ENCODE measurements around the gene ERGIC1.
A peak's percentile ranks its signal among the peaks of the same experiment; 100 is the strongest.

Gene ERGIC1

GRCh38 chr5:172925336-172925948, 91.4 kb downstream of the ERGIC1 start:
- DNase-seq (ENCODE audit: low read depth), result no peak

GRCh38 chr5:172926008-172926523, 92.0 kb downstream of the ERGIC1 start:
- no peak for DNase-seq (ENCODE audit: low read depth)

DNA sequence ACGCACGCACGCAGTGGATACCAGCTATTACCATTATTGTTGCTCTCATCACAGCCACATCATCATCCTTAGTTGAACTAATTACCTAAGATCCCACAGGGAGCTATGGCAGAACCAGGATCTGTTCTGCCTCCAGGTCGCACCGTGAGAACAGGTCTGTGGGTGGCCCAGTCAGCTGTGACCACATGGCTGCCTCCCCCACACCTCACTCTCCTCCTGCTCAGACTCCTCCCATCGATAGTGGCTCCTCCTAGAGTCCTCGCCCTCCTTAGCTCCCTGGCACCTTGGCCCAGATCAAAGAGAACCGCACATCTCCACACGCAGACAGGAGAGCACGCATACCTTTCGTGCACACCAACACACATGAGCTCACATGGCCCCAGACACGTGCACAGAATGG, 92.7 kb downstream of the ERGIC1 start:
- no peak for DNase-seq (ENCODE audit: low read depth)

GRCh38 chr5:172929371-172929838, 95.4 kb downstream of the ERGIC1 start:
- DNase-seq (ENCODE audit: low read depth), result no peak

DNA sequence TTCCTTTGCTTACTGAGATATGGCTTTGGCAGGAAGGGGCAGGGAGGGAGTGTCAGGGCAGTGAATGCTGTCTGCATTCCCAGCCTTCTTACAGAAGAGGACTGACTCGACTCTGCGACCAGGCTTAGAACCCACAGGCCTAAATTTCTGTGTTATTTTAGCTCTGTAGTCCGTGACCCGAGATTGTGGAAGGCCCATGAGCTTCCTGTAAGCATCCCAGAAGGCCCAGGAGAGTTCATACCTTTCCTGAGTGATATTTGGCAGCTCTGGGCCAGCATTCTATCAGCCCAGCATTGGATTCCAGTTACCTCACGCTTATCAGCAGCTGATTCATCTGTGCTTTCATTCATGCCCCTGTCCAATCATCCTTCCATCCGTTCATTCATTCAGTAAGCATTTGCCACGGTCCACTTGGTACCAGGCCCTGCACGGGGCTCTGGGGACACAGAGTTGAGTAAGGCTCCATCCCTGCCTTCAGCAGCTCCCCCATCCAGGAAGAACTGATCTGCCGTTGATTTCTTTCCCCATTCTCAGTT, 97.0 kb downstream of the ERGIC1 start:
- no peak for DNase-seq (ENCODE audit: low read depth)

DNA sequence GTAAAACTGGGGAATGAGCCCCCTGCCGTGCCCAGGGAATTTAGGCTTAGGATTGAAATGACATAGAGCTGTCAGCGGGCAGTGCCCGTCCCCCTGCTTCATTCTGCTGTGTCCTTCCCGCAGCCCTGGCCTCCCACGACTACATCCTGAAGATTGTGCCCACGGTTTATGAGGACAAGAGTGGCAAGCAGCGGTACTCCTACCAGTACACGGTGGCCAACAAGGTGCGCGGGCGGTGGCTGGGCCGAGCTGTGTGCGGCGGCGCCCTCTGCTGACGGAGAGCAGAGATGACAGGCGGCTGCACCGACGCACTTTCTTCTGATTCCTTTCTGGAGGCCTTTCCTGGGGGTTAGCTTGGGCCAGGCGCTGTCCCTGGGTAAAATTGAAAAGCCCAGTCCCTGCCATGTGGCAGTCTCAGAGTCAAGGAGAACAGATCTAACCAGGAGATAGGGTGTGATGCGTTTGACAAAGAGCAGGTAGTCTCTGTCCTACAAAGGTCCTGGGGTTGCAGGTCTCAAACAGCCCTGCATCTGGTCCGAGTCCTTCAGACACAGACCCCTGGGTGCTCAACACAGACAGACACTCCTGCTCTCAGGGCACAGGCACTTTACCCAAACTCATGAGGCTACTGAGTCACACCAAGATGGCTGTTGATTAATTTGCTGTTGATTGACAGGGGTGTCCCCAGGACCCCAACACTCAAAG, 98.4 kb downstream of the ERGIC1 start:
- peak; percentile 58 for DNase-seq (ENCODE audit: low read depth)

DNA sequence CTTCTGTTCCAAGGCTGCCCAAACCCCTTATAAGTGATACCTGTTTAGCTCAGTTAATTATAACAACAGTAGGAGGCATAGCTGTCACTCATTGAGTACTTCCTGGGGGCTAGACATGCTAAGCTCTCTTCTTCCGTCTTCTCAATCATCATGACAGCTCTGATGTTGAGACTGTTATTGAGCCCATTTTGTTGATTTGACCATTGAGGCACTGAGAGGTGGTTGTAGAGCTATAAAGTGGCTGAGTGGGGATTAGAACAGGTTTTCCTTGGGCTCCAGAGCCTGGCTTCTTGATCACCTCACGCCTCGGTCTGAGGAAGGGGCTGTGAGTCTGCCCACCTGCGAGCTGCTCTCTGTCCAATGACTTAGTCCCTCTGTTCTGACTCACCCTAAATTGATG, 99.2 kb downstream of the ERGIC1 start:
- DNase-seq (ENCODE audit: low read depth), result no peak

DNA sequence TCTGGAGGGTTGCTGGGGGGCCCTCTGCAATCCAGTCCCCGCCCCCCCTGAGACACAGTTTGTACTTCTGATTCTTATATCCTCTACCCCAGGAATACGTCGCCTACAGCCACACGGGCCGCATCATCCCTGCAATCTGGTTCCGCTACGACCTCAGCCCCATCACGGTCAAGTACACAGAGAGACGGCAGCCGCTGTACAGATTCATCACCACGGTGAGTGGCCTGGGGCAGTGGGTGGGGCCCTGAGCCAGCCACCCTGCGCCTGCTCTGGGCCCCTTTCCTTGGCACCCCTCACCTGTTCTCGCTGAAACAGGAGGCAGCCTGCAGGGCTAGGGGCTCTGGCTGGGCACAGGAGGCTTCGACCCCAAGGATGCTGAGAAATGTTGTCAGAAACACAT, 101.0 kb downstream of the ERGIC1 start:
- no peak for DNase-seq (ENCODE audit: low read depth)

DNA sequence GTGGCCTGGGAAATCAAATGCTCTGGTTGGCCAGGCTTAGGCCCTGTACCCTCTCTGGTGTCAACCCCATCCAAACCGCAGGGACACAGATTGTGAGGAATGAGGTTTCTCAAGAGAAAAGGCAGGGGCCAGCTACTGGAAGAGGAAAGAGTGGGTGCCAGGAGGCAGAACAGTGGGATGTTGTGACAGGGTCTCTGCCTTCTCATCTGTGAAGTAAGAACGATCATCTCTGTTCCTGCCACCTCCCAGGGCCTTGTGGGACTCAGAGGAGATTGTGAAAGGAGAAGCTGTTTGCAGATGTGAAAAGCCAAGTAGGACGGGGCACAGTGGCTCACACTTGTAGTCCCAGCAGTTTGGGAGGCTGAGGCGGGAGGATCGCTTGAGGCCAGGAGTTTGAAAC, 102.3 kb downstream of the ERGIC1 start:
- no peak for DNase-seq (ENCODE audit: low read depth)

- no peak for DNase-seq (ENCODE audit: low read depth)
Measured at GRCh38 chr5:172939071-172939470, 105.0 kb downstream of the ERGIC1 start.

- DNase-seq (ENCODE audit: low read depth), result no peak
Measured at GRCh38 chr5:172939611-172940267, 105.7 kb downstream of the ERGIC1 start.

GRCh38 chr5:172940268-172941066, 106.4 kb downstream of the ERGIC1 start:
- no peak for DNase-seq (ENCODE audit: low read depth)

- no peak for DNase-seq (ENCODE audit: low read depth)
Measured at GRCh38 chr5:172941067-172941516, 107.0 kb downstream of the ERGIC1 start.

- no peak for DNase-seq (ENCODE audit: low read depth)
Measured at GRCh38 chr5:172942556-172942955, 108.5 kb downstream of the ERGIC1 start.

- DNase-seq (ENCODE audit: low read depth), result no peak
Measured at GRCh38 chr5:172943283-172943841, 109.3 kb downstream of the ERGIC1 start.

DNA sequence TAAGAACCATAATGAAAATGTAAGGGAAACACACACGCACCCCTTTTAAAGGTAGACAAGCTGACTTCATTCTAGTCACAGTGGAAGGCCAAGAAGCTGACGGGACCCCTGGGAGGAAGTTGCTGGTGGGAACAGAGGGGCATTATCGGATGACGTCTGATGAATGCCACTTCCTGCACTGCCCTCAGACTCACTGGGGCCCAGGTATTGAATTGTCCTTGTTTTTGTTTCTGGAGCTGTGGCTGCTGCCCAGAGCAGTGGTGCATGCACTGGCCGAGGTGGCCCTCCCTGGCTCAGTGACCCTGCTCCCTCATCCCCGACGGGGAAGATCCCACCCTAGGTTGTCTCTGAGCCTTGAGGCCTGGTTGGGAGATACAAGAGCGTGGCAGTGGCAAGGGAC, 109.9 kb downstream of the ERGIC1 start:
- DNase-seq (ENCODE audit: low read depth), result no peak

GRCh38 chr5:172944741-172945140, 110.7 kb downstream of the ERGIC1 start:
- DNase-seq (ENCODE audit: low read depth), result no peak

DNA sequence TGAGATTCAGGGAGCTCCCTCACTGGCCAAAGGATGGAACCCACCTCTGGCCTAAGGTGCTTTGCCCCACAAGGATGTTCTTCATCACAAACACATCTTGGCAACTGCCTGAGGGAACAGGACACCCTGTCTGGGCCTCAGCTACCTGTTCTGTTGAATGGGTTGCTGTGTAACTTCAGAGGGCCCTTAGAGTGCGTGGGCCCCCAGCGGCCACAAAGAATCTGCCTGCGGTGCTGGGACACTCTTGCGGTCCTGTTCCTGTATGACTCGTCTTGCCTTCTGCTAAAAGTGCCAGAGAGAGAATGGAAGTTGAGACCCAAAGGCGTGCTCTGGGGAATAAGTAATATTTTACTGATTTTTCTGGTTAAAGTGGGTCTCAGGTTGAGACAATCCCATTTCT, 111.1 kb downstream of the ERGIC1 start:
- DNase-seq (ENCODE audit: low read depth), result no peak

DNA sequence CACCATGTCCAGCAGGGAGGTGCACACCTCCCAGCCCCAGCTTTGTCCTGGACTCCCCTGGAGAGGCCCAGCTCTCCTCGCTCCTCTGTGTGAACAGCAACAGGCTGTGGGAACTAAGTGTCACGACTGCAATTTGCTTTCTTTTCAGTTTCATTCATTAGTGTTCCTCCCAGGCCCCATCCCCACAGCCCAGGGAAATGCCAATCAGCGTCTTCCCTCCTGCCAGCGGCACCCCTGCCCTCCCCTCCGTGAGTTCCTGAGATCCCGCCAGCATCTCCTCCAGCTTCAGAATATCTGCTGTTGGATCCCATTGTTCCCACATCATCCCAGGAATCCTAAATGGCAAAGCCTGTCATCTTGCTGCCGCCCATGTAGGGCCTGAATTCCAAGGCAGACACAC, 112.1 kb downstream of the ERGIC1 start:
- DNase-seq (ENCODE audit: low read depth), result no peak

DNA sequence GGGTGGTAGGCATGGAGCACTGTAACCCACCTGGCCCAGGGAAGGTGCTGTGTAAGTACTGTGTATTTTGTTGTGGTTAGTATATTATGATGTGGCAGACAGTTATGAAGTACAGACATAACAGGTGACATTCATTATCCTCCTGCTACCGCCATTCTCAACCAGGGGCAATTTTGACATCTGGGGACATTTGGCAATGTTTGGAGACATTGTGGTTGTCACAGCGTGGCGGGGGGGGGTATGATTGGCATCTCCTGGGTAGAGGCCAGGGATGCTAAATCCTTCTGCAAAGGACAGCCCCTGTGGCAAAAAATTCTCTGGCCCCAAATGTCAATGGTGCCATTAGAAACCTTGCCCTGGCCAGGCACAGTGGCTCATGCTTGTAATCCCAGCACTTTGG, 115.4 kb downstream of the ERGIC1 start:
- DNase-seq (ENCODE audit: low read depth), result no peak

DNA sequence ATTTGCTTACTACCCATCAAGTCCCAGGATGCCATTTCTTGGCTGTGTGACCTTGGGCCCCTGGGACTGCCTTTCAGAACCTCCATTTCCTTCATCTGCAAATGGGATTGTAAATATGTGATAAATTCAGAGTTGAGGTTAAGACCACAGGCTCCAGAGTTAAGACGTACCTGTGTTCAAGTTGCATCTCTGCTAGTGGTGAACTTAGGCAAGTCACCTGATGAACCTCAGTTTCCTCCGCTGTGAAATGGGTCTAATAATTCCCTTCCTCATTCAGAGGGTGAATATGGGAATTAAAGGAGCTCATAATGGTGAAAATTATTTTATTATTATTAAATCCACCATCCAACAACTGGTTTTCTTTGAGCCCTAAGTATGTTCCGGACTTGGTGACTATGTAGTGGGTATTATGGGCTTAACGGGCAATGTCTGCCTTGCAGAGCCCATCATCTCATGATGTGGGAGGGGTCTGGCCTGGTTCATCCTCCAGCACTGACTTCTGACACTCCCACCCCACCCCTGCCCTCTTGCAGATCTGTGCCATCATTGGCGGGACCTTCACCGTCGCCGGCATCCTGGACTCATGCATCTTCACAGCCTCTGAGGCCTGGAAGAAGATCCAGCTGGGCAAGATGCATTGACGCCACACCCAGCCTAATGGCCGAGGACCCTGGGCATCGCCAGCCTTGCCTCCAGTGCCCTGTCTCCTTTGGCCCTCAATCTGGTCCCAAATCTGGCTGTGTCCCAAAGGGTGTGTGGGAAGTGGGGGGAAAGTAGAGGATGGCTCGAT, 116.3 kb downstream of the ERGIC1 start:
- no peak for DNase-seq (ENCODE audit: low read depth)

Measured in activated gamma-delta T cell treated with anti-CD3 and anti-CD28 coated beads, Interleukin-2, amount 50 U/mL, for 16 hours (primary cell).